WI38 (cell line): ENCODE results near the gene NEMF.

Experiments used
- H3K4me3 ChIP-seq: 2 replicates; pipeline ENCODE4 v1.5.1; 2011; ENCODE audit warnings: low read depth, mild to moderate bottlenecking, control low read depth, low read length
- CTCF ChIP-seq: IDR thresholded peaks from 2 replicates; pipeline ENCODE4 v1.5.1; 2012; ENCODE audit warnings: low read depth, mild to moderate bottlenecking, control low read depth, low read length

NEMF gene

GRCh38 chr14:49895480-49895879 lies 42.9 kb upstream of the NEMF start:
- no peak for TF ChIP-seq CTCF
- H3K4me3 ChIP-seq = peak overlapping the region; percentile 93

- peak overlapping the region; percentile 93 for H3K4me3 ChIP-seq
These were observed 41.9 kb upstream of the NEMF start for GRCh38 chr14:49894214-49895107.

- TF ChIP-seq CTCF = no peak
- peak overlapping the region; percentile 93 for H3K4me3 ChIP-seq
These were observed 41.0 kb upstream of the NEMF start for GRCh38 chr14:49893309-49894213.

- H3K4me3 ChIP-seq = peak within 1 kb of the TSS; percentile 93
- no peak for TF ChIP-seq CTCF
These were observed 40.2 kb upstream of the NEMF start, which contains the start of gene ARF6 for GRCh38 chr14:49892636-49893308. Gene ARF6, plus strand, starts transcription at chr14:49893082. Its CDS starts 655 bp downstream, at chr14:49893737.

GRCh38 chr14:49892301-49892635 lies 39.7 kb upstream of the NEMF start:
- no peak for TF ChIP-seq CTCF
- H3K4me3 ChIP-seq = peak overlapping the region; percentile 93

- no peak overlapping the region for H3K4me3 ChIP-seq
These were observed 35.7 kb upstream of the NEMF start for GRCh38 chr14:49888293-49888692.

More at GRCh38 chr14:49888293-49888692, 35.7 kb upstream of the NEMF start:
- no peak for TF ChIP-seq CTCF
